Measurements from ENCODE around the gene TENM4. TPM values are rescaled to one million over a fixed set of nuclear protein-coding genes. Genes with fewer than 3 reads are reported as not detected.

The TENM4 gene
- total and polyA plus RNA-seq, 2 of the 13 experiments (the other 11 are each of a cell fraction or from before 2014, with no cell fraction given): not detected

GRCh38 chr11:78657441-78657840 lies 783.4 kb downstream of the TENM4 start:
- intact Hi-C loops (cut with micrococcal nuclease; ENCODE audit: unreplicated experiment) (no loop called here), in situ Hi-C loops (cut with HindIII; ENCODE audit: extremely low pct_ligation_motif_present, low pct_unique_long_range_greater_than_20kb) (no loop called here)
- FAIRE-seq: no peak
- H2AFZ ChIP-seq (ENCODE audit: low read length): no peak overlapping the region
- POLR2A ChIA-PET: no interaction called here
- H3K9ac ChIP-seq (ENCODE audit: insufficient read depth, low read depth, low read length): no peak overlapping the region
- no peak for ATAC-seq
- H3K36me3 ChIP-seq (replicated peaks in 1 of 2; ENCODE audit: control insufficient read depth in 1 of 2, insufficient read depth in 2 of 2, low read length in 2 of 2): no peaks in the 10 kb centered on the region
- no peak overlapping the region for H3K4me3 ChIP-seq (replicated peaks in 1 of 3; ENCODE audit: insufficient read depth in 1 of 3, low read depth in 2 of 3, low read length in 3 of 3)
- H3K79me2 ChIP-seq (ENCODE audit: insufficient read depth, low read length): no peaks in the 10 kb centered on the region
- H3K4me1 ChIP-seq (ENCODE audit: insufficient read depth, low read length): no peaks in the 10 kb centered on the region
- no peaks in the 10 kb centered on the region for H4K20me1 ChIP-seq (ENCODE audit: insufficient read depth, low read length)
- BruUV-seq (replicated peaks): no TSS peak
- no peaks in the 10 kb centered on the region for H3K9me3 ChIP-seq (ENCODE audit: low read length)
- H3K27me3 ChIP-seq (ENCODE audit: control insufficient read depth in 1 of 2, insufficient read depth in 2 of 2, low read length in 2 of 2): peaks cover 2 to 23% of the 10 kb centered on the region in 2 experiments; a peak in 3 of 5 replicates
- WGBS (ENCODE audit: low lambda C conversion rate): 1% methylated on average over 4 of the region's 4 CpGs
- H3K27ac ChIP-seq (ENCODE audit: extremely low read length, insufficient read depth, low read length): no peak overlapping the region
- H3K4me2 ChIP-seq (ENCODE audit: low read depth, low read length): no peak overlapping the region
- DNase-seq (ENCODE audit: low spot score): no peak
- CTCF ChIA-PET (ENCODE audit: low intra/inter-chr PET ratio, low total read pairs): no interaction called here
- TF ChIP-seq ATRX (CRISPR knock-in tag; IDR thresholded peaks at IDR 0.05; ENCODE audit: borderline replicate concordance): no peak
- no peak for TF ChIP-seq ZBTB1 (CRISPR knock-in tag; IDR thresholded peaks at IDR 0.05; ENCODE audit: borderline replicate concordance)
- no peak for TF ChIP-seq ETV5 (CRISPR knock-in tag; IDR thresholded peaks at IDR 0.05; ENCODE audit: borderline replicate concordance)
- no peak for TF ChIP-seq BCLAF1 (IDR thresholded peaks at IDR 0.05)
- no peak for TF ChIP-seq KDM6A (CRISPR knock-in tag; IDR thresholded peaks at IDR 0.05; ENCODE audit: low read depth)
- no peak for TF ChIP-seq BRCA1 (CRISPR knock-in tag; IDR thresholded peaks at IDR 0.05)
- no peak for TF ChIP-seq TAF15 (IDR thresholded peaks at IDR 0.05; ENCODE audit: low read depth, low read length, poor library complexity, severe bottlenecking)
- no peak for TF ChIP-seq ZNF382 (CRISPR knock-in tag; IDR thresholded peaks at IDR 0.05; ENCODE audit: borderline replicate concordance)
- TF ChIP-seq NR2F1 (CRISPR knock-in tag; IDR thresholded peaks at IDR 0.05): no peak
- no peak for TF ChIP-seq MZF1 (CRISPR knock-in tag; IDR thresholded peaks at IDR 0.05; ENCODE audit: borderline replicate concordance)
- no peak for TF ChIP-seq MTERF4 (CRISPR knock-in tag; IDR thresholded peaks at IDR 0.05)
- no peak for TF ChIP-seq HMGXB4 (CRISPR knock-in tag; IDR thresholded peaks at IDR 0.05; ENCODE audit: borderline replicate concordance in 1 of 2, low read depth in 1 of 2)
- no peak for TF ChIP-seq SETDB1 (CRISPR knock-in tag; IDR thresholded peaks at IDR 0.05; ENCODE audit: borderline replicate concordance)
- TF ChIP-seq PAXIP1 (CRISPR knock-in tag; conservative IDR thresholded peaks at IDR 0.05): no peak

Measured in HepG2 (cell line).